KOPT-K1 (cell line): Measurements from ENCODE around the gene IL1RAPL1.

Experiments used
- H3K27ac ChIP-seq: fragments of 200-600 bp; sonication (generic); 2 replicates; pipeline ENCODE4 v1.5.1; 2016; ENCODE audit warnings: antibody characterized with exemption, mild to moderate bottlenecking, low read depth, low read length; ENCODE audit not compliant: poor library complexity, severe bottlenecking
- H3K36me3 ChIP-seq: fragments of 200-600 bp; sonication (generic); 2 replicates; pipeline ENCODE4 v1.5.1; 2017; ENCODE audit warnings: antibody characterized with exemption, mild to moderate bottlenecking, low read length, moderate library complexity; ENCODE audit not compliant: insufficient read depth
- H3K9me3 ChIP-seq: fragments of 200-600 bp; sonication (generic); 2 replicates; pipeline ENCODE4 v1.5.1; 2017; ENCODE audit warnings: antibody characterized with exemption, low read length, mild to moderate bottlenecking; ENCODE audit not compliant: insufficient read depth, poor library complexity, severe bottlenecking

The IL1RAPL1 gene

DNA sequence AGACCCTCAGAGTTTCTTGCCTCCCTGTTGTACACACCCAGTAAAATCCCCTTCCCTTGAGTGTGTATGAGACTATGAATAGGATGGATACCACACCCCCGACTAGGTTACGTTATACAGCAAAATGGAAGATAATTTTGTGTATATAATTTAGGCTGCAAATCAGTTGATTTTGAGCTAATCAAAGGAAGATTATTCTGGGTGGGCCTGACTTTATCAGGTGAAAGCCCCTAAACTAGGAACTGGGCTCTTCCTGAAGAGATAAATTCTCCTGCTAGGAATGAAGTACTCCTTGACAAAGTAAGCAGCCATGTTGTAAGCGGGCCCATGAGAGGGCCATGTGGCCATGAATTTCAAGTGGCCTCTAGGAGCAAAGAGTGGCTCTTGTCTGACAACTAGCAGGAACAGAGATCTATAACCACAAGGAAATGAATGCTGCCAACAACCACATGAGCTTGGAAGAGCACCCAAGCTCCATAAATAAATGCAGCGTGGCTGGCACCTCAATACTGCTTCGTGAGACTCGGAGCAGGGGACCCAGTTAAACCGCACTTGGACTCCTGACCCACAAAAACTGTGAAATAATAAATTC lies 646.4 kb downstream of the IL1RAPL1 start:
- no peak overlapping the region for H3K27ac ChIP-seq
- no peaks in the 10 kb centered on the region for H3K36me3 ChIP-seq
- no peaks in the 10 kb centered on the region for H3K9me3 ChIP-seq

DNA sequence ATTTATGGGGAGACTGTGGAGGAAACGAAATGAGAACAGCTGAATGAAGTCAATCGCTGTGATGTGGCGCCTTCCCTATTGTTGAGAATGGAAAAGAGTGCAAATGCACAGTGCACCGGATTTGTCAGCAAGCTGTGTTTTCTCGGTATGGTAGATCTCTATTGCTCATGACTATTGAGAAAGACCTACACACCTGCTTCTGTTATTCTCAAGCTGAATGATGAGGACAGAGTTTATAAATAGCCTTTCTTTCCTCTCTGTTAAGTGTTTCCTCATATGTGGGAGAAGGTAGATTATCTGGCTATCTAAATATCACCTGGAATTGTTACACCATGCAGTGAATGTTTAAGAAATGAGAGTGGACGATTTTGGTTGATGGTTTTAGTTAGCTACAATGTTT lies 650.7 kb downstream of the IL1RAPL1 start:
- Histone ChIP-seq H3K27ac (no peak overlapping the region), H3K36me3 (no peaks in the 10 kb centered on the region), H3K9me3 (no peaks in the 10 kb centered on the region)

DNA sequence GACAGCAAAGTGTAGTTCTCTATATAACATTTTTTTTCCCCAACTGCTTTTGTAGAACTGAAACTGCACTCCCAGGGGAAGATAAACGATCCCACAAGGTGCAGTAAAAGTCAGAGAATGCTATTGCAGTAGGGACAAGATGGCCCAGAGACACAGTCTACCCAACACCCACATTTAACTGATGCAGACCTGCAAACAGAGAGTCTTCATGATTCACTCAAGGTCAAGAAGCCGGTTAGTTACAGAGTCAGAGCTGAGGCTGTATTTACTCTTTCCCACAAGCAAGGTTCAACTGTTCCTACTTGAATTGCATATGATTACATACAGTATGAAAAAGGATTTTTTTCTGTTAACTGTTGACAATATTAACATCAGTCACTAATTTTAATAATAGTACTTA lies 654.6 kb downstream of the IL1RAPL1 start:
- H3K9me3 ChIP-seq, result no peaks in the 10 kb centered on the region
- H3K36me3 ChIP-seq, result no peaks in the 10 kb centered on the region
- H3K27ac ChIP-seq, result no peak overlapping the region

- H3K27ac ChIP-seq, result no peak overlapping the region
Observed at GRCh38 chrX:29242856-29243255, 655.6 kb downstream of the IL1RAPL1 start.

DNA sequence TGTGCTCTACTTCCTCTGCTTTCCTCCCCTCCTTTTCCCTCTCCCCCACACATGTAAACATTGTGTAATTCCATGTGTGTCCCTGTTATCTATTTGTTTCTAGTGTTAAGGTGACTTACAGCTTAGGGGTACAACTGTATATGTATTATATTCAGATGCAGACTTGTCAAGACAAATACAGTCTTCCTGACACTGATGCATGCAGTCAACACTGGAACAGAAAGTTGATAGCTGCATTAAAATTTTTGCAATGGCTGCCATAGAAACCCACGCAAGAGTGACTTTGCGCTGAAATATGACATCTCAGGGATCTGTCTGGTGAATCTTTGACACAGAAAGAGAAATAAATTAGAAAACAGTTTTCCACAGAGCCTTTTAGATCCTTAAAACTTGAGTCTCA lies 656.7 kb downstream of the IL1RAPL1 start:
- Histone ChIP-seq H3K27ac (no peak overlapping the region), H3K36me3 (no peaks in the 10 kb centered on the region), H3K9me3 (no peaks in the 10 kb centered on the region)

More at GRCh38 chrX:29242856-29243255, 655.6 kb downstream of the IL1RAPL1 start:
- H3K36me3 ChIP-seq, result no peaks in the 10 kb centered on the region
- no peaks in the 10 kb centered on the region for H3K9me3 ChIP-seq

GRCh38 chrX:29254515-29254914 lies 667.3 kb downstream of the IL1RAPL1 start:
- H3K27ac ChIP-seq, result no peak overlapping the region
- no peaks in the 10 kb centered on the region for H3K9me3 ChIP-seq
- H3K36me3 ChIP-seq, result no peaks in the 10 kb centered on the region

- H3K9me3 ChIP-seq, result no peaks in the 10 kb centered on the region
- H3K36me3 ChIP-seq, result no peaks in the 10 kb centered on the region
- no peak overlapping the region for H3K27ac ChIP-seq
Observed at GRCh38 chrX:29257521-29257920, 670.3 kb downstream of the IL1RAPL1 start.

GRCh38 chrX:29269390-29269789 lies 682.1 kb downstream of the IL1RAPL1 start:
- Histone ChIP-seq H3K36me3 (no peaks in the 10 kb centered on the region), H3K27ac (no peak overlapping the region), H3K9me3 (no peaks in the 10 kb centered on the region)

DNA sequence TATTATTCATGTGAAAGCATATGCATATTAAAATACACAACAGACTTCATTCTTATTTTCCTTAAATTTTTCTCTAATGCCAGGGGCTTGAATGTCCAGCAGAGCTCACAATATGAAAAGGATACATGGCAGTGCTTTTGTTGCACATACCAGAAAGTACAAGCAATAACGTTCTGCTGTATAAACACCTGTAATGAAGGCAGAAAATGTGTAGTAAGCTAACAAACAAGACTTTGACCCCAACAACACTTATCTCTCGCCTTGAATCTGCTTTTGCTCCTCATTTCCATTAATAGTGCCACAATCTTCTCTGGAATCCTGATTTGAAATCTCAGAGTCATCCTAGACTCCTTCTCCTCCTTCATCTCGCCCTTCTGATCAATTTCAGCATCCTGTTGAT lies 687.3 kb downstream of the IL1RAPL1 start:
- Histone ChIP-seq H3K27ac (no peak overlapping the region), H3K36me3 (no peaks in the 10 kb centered on the region), H3K9me3 (no peaks in the 10 kb centered on the region)

DNA sequence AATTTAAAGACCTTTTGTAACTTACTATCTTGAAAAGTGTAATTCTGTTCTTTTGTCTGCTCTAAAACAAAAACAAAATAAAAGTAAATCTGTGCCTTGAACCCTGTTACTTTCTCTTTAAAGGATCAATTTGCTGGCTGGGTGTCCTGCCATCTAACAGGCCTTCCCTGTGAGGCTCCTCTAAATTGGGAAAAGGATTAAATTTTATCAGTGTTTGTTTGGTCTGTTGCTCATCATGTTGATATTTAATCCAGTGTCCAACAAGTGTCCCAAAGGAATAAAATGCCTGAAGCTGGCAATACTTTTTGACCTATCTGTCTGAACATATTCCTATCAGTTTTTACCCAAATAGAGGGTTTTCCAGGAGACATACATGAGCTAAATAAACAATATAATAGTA lies 688.7 kb downstream of the IL1RAPL1 start:
- H3K36me3 ChIP-seq, result no peaks in the 10 kb centered on the region
- H3K27ac ChIP-seq, result no peak overlapping the region
- no peaks in the 10 kb centered on the region for H3K9me3 ChIP-seq

GRCh38 chrX:29281078-29281742 lies 694.0 kb downstream of the IL1RAPL1 start:
- Histone ChIP-seq H3K9me3 (no peaks in the 10 kb centered on the region), H3K27ac (no peak overlapping the region), H3K36me3 (no peaks in the 10 kb centered on the region)

DNA sequence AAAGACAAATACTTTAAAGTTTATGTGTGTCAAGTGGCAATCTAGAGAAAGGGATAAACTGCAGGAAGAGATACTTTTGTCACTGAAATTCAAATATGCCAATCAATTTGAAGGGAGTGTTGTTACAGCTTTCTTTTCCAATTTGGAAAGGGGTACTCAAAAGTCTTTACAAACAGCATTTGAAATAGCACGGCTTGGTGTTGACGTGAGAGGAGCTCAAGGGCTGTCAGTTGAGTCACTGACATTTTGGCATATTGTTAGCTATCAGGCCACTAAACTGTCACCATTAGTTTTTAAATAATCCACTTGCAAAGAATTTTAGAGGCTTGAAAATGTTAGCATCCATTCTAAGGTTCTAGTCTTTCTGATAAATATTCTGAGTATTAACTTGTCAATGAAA lies 698.4 kb downstream of the IL1RAPL1 start:
- no peaks in the 10 kb centered on the region for H3K36me3 ChIP-seq
- no peak overlapping the region for H3K27ac ChIP-seq
- H3K9me3 ChIP-seq, result no peaks in the 10 kb centered on the region

GRCh38 chrX:29295987-29296680 lies 708.9 kb downstream of the IL1RAPL1 start:
- Histone ChIP-seq H3K36me3 (no peaks in the 10 kb centered on the region), H3K27ac (no peak overlapping the region), H3K9me3 (no peaks in the 10 kb centered on the region)

GRCh38 chrX:29297171-29297800 lies 710.0 kb downstream of the IL1RAPL1 start:
- no peaks in the 10 kb centered on the region for H3K9me3 ChIP-seq
- H3K36me3 ChIP-seq, result no peaks in the 10 kb centered on the region
- H3K27ac ChIP-seq, result no peak overlapping the region

GRCh38 chrX:29299684-29300083 lies 712.4 kb downstream of the IL1RAPL1 start:
- Histone ChIP-seq H3K27ac (no peak overlapping the region), H3K36me3 (no peaks in the 10 kb centered on the region), H3K9me3 (no peaks in the 10 kb centered on the region)
